Ishikawa (cell line): ENCODE measurements around the gene EEIG1.

Source experiments
- CEBPB ChIP-seq: IDR thresholded peaks from 2 replicates; pipeline ENCODE4 v1.6.1; 2012
- CREB1 ChIP-seq: IDR thresholded peaks from 2 replicates; pipeline ENCODE4 v1.6.1; 2012; ENCODE audit warnings: low read depth
- EGR1 ChIP-seq: IDR thresholded peaks from 2 replicates; pipeline ENCODE4 v1.6.1; 2012
- EP300 ChIP-seq: IDR thresholded peaks from 2 replicates; pipeline ENCODE4 v1.6.1; 2012; ENCODE audit warnings: borderline replicate concordance
- FOXM1 ChIP-seq: IDR thresholded peaks from 2 replicates; pipeline ENCODE4 v1.6.1; 2012; ENCODE audit warnings: low read depth, borderline replicate concordance
- MAX ChIP-seq: IDR thresholded peaks from 2 replicates; pipeline ENCODE4 v1.6.1; 2012
- NFIC ChIP-seq: IDR thresholded peaks from 2 replicates; pipeline ENCODE4 v1.6.1; 2012
- RAD21 ChIP-seq: IDR thresholded peaks from 2 replicates; pipeline ENCODE4 v1.6.1; 2012; ENCODE audit warnings: low read depth
- REST ChIP-seq: IDR thresholded peaks from 2 replicates; pipeline ENCODE4 v1.6.1; 2012; ENCODE audit warnings: low read depth, mild to moderate bottlenecking
- TAF1 ChIP-seq: IDR thresholded peaks from 2 replicates; pipeline ENCODE4 v1.6.1; 2012; ENCODE audit warnings: low read depth, mild to moderate bottlenecking
- TCF12 ChIP-seq: IDR thresholded peaks from 2 replicates; pipeline ENCODE4 v1.6.1; 2012; ENCODE audit warnings: low read depth
- TEAD4 ChIP-seq: IDR thresholded peaks from 2 replicates; pipeline ENCODE4 v1.6.1; 2012
- USF1 ChIP-seq: IDR thresholded peaks from 2 replicates; pipeline ENCODE4 v1.6.1; 2012
- YY1 ChIP-seq: IDR thresholded peaks from 2 replicates; pipeline ENCODE4 v1.6.1; 2012; ENCODE audit warnings: low read depth
- ZBTB7A ChIP-seq: IDR thresholded peaks from 2 replicates; pipeline ENCODE4 v1.6.1; 2012; ENCODE audit warnings: low read depth

The EEIG1 gene

GRCh38 chr9:127973169-127974000 lies 7.4 kb downstream of the EEIG1 start:
- TF ChIP-seq EGR1 (no peak), CREB1 (no peak), RAD21 (no peak), TEAD4 (no peak), TAF1 (no peak), FOXM1 (no peak), TCF12 (no peak), ZBTB7A (no peak), CEBPB (no peak), NFIC (no peak), EP300 (no peak), YY1 (no peak), MAX (no peak), USF1 (no peak), REST (no peak)

- TF ChIP-seq EGR1, result no peak
- no peak for TF ChIP-seq RAD21
- TF ChIP-seq MAX, result no peak
- no peak for TF ChIP-seq REST
- TF ChIP-seq USF1, result no peak
These were observed 8.4 kb downstream of the EEIG1 start for GRCh38 chr9:127972236-127972871.

GRCh38 chr9:127971357-127972235 lies 9.2 kb downstream of the EEIG1 start:
- TF ChIP-seq TEAD4 (no peak), TCF12 (no peak), CREB1 (no peak), USF1 (no peak), NFIC (no peak), EP300 (no peak), MAX (no peak), CEBPB (no peak), YY1 (no peak), TAF1 (no peak), REST (no peak), ZBTB7A (no peak), FOXM1 (no peak), RAD21 (no peak), EGR1 (no peak)
